Neural progenitor cell (in vitro differentiated cells): ENCODE measurements around the gene MICALL2.

Experiments
- CTCF ChIP-seq: fragments of 200-600 bp; sonication (generic); IDR thresholded peaks from 2 replicates; pipeline ENCODE4 v1.5.1; 2017; ENCODE audit warnings: antibody characterized with exemption, mild to moderate bottlenecking
- EZH2 ChIP-seq: fragments of 200-600 bp; sonication (generic); IDR thresholded peaks from 2 replicates; pipeline ENCODE4 v1.6.1; 2017; ENCODE audit warnings: antibody characterized with exemption, mild to moderate bottlenecking, moderate library complexity

GRCh38 chr7:1442355-1443124, 16.7 kb downstream of the MICALL2 start:
- no peak for TF ChIP-seq EZH2
- TF ChIP-seq CTCF, result no peak
